Lung (tissue), 12 donors: ENCODE results near the gene RBM42. TPM values are rescaled to one million over a fixed set of nuclear protein-coding genes. Genes with fewer than 3 reads are reported as not detected.

ENCODE experiments used
- ATAC-seq: fragments of 200-7000 bp; cut with Tn5 transposase; one replicate; pipeline ENCODE4 v1.9.1; 2020; ENCODE audit warnings: moderate number of reproducible peaks; ENCODE audit not compliant: insufficient read depth, low FRiP score
- DNase-seq, 3 donors: peaks; one replicate each; pipeline ENCODE4 v3.0.0-alpha.2; 2013 to 2017
- H3K27ac ChIP-seq, 2 donors: one replicate each; pipeline ENCODE4 v1.5.1; 2013; ENCODE audit warnings: mild to moderate bottlenecking in 2 of 2, moderate library complexity in 2 of 2, control low read depth in 1 of 2, inconsistent platforms in 1 of 2, low read depth in 1 of 2, low read length in 1 of 2
- H3K27me3 ChIP-seq, 3 donors: one replicate each; pipeline ENCODE4 v1.5.1; 2013; ENCODE audit warnings: low read length in 2 of 3; ENCODE audit not compliant: control insufficient read depth in 3 of 3, insufficient read depth in 3 of 3
- H3K36me3 ChIP-seq, 4 donors: one replicate each; pipeline ENCODE4 v1.5.1; 2013; ENCODE audit warnings: low read length in 4 of 4, mild to moderate bottlenecking in 1 of 4, moderate library complexity in 1 of 4; ENCODE audit not compliant: control insufficient read depth in 4 of 4, insufficient read depth in 4 of 4
- H3K4me1 ChIP-seq, 5 donors: one replicate each; pipeline ENCODE4 v1.5.1; 2013; ENCODE audit warnings: low read length in 5 of 5, mild to moderate bottlenecking in 2 of 5, moderate library complexity in 1 of 5; ENCODE audit not compliant: control insufficient read depth in 5 of 5, insufficient read depth in 5 of 5
- H3K4me3 ChIP-seq: one replicate; pipeline ENCODE4 v1.5.1; 2013; ENCODE audit warnings: mild to moderate bottlenecking, control low read depth, moderate library complexity
- H3K9ac ChIP-seq, 2 donors: one replicate each; pipeline ENCODE4 v1.5.1; 2013; ENCODE audit warnings: low read length in 2 of 2, control low read depth in 1 of 2; ENCODE audit not compliant: insufficient read depth in 1 of 2
- H3K9me3 ChIP-seq, 4 donors: one replicate each; pipeline ENCODE4 v1.5.1; 2013; ENCODE audit warnings: low read length in 3 of 4, mild to moderate bottlenecking in 1 of 4, moderate library complexity in 1 of 4; ENCODE audit not compliant: control insufficient read depth in 4 of 4, insufficient read depth in 3 of 4
- WGBS, 2 donors: extraction: QIAGEN DNeasy Blood & Tissue Kit; methylation state at CpG; one replicate each; pipeline ENCODE4 v1.1.7; 2013; 5-methylcytosine and 5-hydroxymethylcytosine counted together
- polyA plus RNA-seq, 2 donors: library from polyadenylated mRNA; stranded (reverse); fragments of 200-250 nt; gene quantifications; one replicate each; pipeline ENCODE4 v1.2.1, GENCODE V29; 2013
- total RNA-seq, 2 donors: library from RNA; depleted of rRNA in 1 of 2; stranded (reverse); fragments of >200 nt in 1 of 2; gene quantifications; one replicate each; pipeline ENCODE4 v1.2.1, GENCODE V29; 2014 to 2021
- TF ChIP-seq, protein P1 (sequence below): IDR thresholded peaks from 2 replicates; pipeline ENCODE4 v1.5.1; 2012; ENCODE audit warnings: mild to moderate bottlenecking; ENCODE audit errors: control extremely low read depth, extremely low read depth
- donor health status: control.
- donor health status: control.
- donor health status: Bipolar disorder and iron deficiency.
- donor health status: healthy.
- donor health status: DM: yes; HTN: yes; CAD: no.

Gene RBM42
- total and polyA plus RNA-seq, 4 donors, result 28.4 to 84.0 (median 73.0) TPM

DNA sequence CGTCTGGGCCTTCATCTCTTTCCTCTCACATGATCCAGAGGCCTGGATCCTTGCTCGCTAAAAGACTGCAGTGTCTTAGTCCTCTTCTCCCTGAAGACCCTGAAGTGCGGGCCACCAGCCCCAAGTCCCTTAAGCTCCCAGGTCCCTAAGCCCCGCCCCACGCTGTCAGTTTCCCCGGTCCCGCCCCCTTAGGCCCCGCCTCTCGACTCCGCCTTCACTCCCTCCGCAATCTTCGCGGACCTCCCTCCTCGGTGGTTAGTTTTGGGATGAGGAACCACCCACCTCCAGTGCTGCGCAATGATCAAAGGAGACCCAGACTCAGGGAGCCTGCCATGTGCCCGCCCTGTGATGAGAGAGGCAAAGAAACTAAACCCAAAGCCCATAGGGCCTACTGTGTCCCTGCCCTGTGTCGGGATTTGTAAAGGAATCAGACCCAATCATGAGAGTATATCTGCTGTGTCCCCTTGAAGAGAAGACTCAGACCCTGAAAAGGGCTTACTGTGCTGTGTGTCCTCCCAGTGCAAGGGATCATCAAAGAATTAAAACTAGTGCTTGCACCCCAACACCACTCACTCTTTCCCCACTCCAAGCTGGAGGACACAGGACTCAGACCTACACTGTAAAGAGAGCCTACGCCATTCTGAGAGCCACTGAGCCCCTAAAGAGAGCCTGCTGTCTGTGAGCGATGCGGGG lies 16.3 kb downstream of the RBM42 start:
- Histone ChIP-seq H3K9ac (peak overlapping the region in 1 of 2 donors; percentile 55), H3K27me3 (no peaks in the 10 kb centered on the region), H3K9me3 (no peaks in the 10 kb centered on the region), H3K4me1 (peaks cover 5 to 38% (median 12%) of the 10 kb centered on the region in 5 donors), H3K36me3 (peaks cover 0 to 2% (median 0%) of the 10 kb centered on the region in 4 donors), H3K27ac (peak overlapping the region; percentile 80 to 85), H3K4me3 (no peak overlapping the region)
- ATAC-seq (no peak), DNase-seq (peak; percentile 74 to 79 (median 77))
- 18 to 21% methylated on average over 20 of the region's 20 CpGs for WGBS, 2 donors
- TF ChIP-seq, protein P1, sequence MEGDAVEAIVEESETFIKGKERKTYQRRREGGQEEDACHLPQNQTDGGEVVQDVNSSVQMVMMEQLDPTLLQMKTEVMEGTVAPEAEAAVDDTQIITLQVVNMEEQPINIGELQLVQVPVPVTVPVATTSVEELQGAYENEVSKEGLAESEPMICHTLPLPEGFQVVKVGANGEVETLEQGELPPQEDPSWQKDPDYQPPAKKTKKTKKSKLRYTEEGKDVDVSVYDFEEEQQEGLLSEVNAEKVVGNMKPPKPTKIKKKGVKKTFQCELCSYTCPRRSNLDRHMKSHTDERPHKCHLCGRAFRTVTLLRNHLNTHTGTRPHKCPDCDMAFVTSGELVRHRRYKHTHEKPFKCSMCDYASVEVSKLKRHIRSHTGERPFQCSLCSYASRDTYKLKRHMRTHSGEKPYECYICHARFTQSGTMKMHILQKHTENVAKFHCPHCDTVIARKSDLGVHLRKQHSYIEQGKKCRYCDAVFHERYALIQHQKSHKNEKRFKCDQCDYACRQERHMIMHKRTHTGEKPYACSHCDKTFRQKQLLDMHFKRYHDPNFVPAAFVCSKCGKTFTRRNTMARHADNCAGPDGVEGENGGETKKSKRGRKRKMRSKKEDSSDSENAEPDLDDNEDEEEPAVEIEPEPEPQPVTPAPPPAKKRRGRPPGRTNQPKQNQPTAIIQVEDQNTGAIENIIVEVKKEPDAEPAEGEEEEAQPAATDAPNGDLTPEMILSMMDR, result no peak

DNA sequence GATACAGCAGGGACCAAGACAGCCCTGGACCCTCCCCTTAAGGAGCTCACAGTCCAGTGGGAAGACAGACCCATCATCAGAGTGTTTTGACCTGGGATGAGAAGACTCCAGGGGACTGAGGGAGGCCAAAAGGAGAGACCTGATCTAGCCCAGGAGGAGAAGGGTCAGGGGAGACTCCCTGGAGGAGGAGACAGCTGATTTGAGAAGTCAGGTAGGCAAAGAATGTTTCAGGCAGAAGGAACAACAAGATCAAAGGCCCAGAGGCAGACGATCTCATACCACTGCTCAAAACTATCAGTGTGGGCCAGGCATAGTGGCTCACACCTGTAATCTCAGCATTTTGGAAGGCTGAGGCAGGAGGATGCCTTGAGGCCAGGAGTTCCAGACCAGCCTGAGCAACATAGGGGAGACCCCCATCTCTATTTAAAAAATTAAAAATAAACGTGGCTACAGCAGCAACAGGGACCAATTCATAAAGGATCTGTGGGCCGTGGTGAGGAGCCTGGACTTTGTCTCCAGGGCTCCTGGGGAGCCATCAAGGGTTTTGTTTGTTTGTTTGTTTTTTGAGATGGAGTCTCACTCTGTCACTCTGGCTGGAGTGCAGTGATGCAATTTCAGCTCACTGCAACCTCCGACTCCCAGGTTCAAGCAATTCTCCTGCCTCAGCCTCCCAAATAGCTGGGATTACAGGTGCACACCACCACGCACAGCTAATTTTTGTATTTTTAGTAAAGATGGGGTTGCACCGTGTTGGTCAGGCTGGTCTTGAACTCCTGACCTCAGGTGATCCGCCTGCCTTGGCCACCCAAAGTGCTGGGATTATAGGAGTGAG lies 17.1 kb downstream of the RBM42 start:
- peaks cover 0 to 3% (median 2%) of the 10 kb centered on the region in 4 donors for H3K36me3 ChIP-seq
- TF ChIP-seq, protein P1, result no peak
- 79 to 86% methylated on average over 7 of the region's 7 CpGs for WGBS, 2 donors

DNA sequence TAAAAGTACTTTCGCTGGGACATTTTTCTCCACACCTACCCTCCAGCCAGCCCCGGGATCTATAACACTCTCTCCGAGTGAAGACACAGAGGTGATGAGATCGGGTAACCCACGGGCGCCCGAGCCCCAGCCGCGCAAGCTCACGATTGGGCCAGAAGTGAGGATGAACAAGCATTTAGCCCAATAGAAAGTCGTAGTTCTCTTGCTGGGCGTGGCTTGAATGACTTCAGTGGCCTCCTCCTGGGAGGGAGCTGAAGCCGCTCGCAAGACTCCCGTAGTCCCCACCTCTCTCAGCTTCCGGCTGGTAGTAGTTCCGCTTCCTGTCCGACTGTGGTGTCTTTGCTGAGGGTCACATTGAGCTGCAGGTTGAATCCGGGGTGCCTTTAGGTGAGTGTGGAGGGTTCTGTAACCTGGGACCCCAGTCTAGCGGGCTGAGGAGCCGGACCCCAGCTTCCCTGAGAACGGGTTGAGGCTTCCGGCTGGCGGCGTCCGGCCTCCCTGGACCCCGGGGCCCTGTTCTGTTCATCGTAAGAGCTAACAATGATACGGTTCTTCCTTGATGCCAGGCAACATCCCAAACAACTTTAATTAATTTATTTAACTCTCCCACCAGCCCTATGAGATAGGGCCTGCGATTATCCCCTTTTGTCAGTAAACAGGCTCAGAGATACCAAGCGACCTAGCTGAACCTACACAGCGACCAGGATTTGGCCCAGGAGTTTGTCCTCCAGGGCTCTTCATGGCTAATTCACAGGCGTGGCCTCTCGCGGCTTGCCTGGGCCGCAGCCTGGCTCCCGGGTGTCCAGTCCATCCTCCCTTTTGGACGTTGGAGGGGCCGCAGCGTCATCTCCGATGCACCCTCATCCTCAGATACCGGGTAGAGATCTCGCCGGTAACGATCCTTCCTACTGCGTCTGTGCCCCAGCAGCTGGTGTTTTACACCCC lies 19.5 kb downstream of the RBM42 start, which contains the start of gene COX6B1:
Gene COX6B1 (plus strand): TSS at position 307 of the 945 bp plus-strand sequence. CDS start 2,921 bp downstream, outside the sequence.
- peak within 1 kb of the TSS; percentile 37 to 66 for H3K9ac ChIP-seq
- no peaks in the 10 kb centered on the region for H3K9me3 ChIP-seq
- H3K27me3 ChIP-seq, result no peaks in the 10 kb centered on the region
- peaks cover 5 to 12% (median 6%) of the 10 kb centered on the region in 4 donors for H3K36me3 ChIP-seq
- H3K4me1 ChIP-seq, result peaks cover 5 to 21% (median 8%) of the 10 kb centered on the region in 5 donors
- H3K4me3 ChIP-seq, result peak within 1 kb of the TSS; percentile 91
- DNase-seq (peak; percentile 94 to 98 (median 97)), ATAC-seq (peak; percentile 79)
- 1% methylated on average over 46 of the region's 46 CpGs for WGBS, 2 donors
- TF ChIP-seq, protein P1, result no peak
- peak within 1 kb of the TSS; percentile 89 to 93 for H3K27ac ChIP-seq

More for the DNA sequence above, 17.1 kb downstream of the RBM42 start:
- Histone ChIP-seq H3K27me3 (no peaks in the 10 kb centered on the region), H3K27ac (no peak overlapping the region), H3K9me3 (no peaks in the 10 kb centered on the region), H3K4me1 (peaks cover 5 to 38% (median 12%) of the 10 kb centered on the region in 5 donors), H3K4me3 (no peak overlapping the region), H3K9ac (no peak overlapping the region)
- DNase-seq (no peak), ATAC-seq (no peak)
